Mesothelial cell of epicardium (in vitro differentiated cells): ENCODE data around the gene OR2T2. TPM values are rescaled to one million over a fixed set of nuclear protein-coding genes. Genes with fewer than 3 reads are reported as not detected.
"Not testable (repeated sequence)": the region's sequence is repeated elsewhere in the genome, so short reads cannot be mapped to it uniquely, and the experiment has no call there.

Source experiments
- DNase-seq, 2 experiments: peaks; one replicate each; pipeline ENCODE4 v3.0.0; 2021; ENCODE audit warnings: low spot score in 2 of 2; ENCODE audit not compliant: unreplicated experiment in 2 of 2
- H3K27ac Mint-ChIP-seq: 2 replicates; pipeline ENCODE4 v1.8.0; 2021; ENCODE audit warnings: mixed read lengths
- H3K27me3 Mint-ChIP-seq: 2 replicates; pipeline ENCODE4 v1.8.0; 2021; ENCODE audit warnings: low read depth, mixed read lengths
- H3K36me3 Mint-ChIP-seq: 2 replicates; pipeline ENCODE4 v1.8.0; 2021; ENCODE audit warnings: mixed read lengths
- H3K4me1 Mint-ChIP-seq: 2 replicates; pipeline ENCODE4 v1.8.0; 2021; ENCODE audit warnings: mixed read lengths
- H3K4me3 Mint-ChIP-seq: 2 replicates; pipeline ENCODE4 v1.8.0; 2021; ENCODE audit warnings: mild to moderate bottlenecking, moderate library complexity, mixed read lengths
- H3K9me3 Mint-ChIP-seq: 2 replicates; pipeline ENCODE4 v1.8.0; 2021; ENCODE audit warnings: mixed read lengths
- total RNA-seq: library from RNA; stranded (reverse); gene quantifications from 3 replicates; pipeline ENCODE4 v1.2.1, GENCODE V29; 2021
- TF ChIP-seq, protein P1 (sequence below): fragments of 200-600 bp; sonication (generic); IDR thresholded peaks from one replicate; pipeline ENCODE4 v1.5.0; 2021; ENCODE audit warnings: antibody characterized with exemption; ENCODE audit not compliant: unreplicated experiment

The OR2T2 gene
- total RNA-seq: not detected in 3 replicates

DNA sequence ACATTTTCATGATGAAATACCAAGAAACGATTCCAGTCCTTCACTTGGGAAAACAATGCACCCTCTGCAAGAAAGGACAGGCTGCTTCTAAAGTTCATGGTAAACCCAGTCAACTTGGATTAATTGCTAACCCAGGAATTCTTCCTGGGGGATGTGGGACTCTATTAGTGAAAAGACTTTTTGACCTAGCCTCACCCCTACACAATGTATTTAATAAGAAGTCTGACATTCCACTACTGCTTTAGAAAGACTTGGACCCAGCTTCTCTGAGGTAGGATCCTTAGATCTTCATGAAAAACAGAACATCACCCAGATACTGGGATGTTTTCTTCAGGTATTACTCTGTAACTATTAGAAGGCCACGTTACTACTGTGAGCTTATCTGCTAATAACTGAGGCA lies at the start of gene OR2T2:
OR2T2 (plus strand) TSS at position 239 of the 400 bp plus-strand sequence. CDS start 7,161 bp downstream, outside the sequence.
- not testable (repeated sequence) for H3K27ac Mint-ChIP-seq, DNase-seq, H3K4me3 Mint-ChIP-seq, H3K27me3 Mint-ChIP-seq, H3K36me3 Mint-ChIP-seq, H3K4me1 Mint-ChIP-seq
- peaks cover 46% of the 10 kb centered on the region for H3K9me3 Mint-ChIP-seq

GRCh38 chr1:248402748-248403147 lies 42.7 kb upstream of the OR2T2 start, which contains the start of gene OR2T1:
Gene OR2T1 (plus strand): TSS chr1:248403048. CDS start chr1:248406148, 3,100 bp downstream.
- DNase-seq: no peak
- Mint-ChIP-seq H3K9me3 (peaks cover 57% of the 10 kb centered on the region), H3K36me3 (peaks cover 4% of the 10 kb centered on the region), H3K4me1 (no peaks in the 10 kb centered on the region), H3K4me3 (no peak within 1 kb of the TSS), H3K27me3 (no peaks in the 10 kb centered on the region), H3K27ac (no peak within 1 kb of the TSS)
- TF ChIP-seq, protein P1, sequence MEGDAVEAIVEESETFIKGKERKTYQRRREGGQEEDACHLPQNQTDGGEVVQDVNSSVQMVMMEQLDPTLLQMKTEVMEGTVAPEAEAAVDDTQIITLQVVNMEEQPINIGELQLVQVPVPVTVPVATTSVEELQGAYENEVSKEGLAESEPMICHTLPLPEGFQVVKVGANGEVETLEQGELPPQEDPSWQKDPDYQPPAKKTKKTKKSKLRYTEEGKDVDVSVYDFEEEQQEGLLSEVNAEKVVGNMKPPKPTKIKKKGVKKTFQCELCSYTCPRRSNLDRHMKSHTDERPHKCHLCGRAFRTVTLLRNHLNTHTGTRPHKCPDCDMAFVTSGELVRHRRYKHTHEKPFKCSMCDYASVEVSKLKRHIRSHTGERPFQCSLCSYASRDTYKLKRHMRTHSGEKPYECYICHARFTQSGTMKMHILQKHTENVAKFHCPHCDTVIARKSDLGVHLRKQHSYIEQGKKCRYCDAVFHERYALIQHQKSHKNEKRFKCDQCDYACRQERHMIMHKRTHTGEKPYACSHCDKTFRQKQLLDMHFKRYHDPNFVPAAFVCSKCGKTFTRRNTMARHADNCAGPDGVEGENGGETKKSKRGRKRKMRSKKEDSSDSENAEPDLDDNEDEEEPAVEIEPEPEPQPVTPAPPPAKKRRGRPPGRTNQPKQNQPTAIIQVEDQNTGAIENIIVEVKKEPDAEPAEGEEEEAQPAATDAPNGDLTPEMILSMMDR: no peak

DNA sequence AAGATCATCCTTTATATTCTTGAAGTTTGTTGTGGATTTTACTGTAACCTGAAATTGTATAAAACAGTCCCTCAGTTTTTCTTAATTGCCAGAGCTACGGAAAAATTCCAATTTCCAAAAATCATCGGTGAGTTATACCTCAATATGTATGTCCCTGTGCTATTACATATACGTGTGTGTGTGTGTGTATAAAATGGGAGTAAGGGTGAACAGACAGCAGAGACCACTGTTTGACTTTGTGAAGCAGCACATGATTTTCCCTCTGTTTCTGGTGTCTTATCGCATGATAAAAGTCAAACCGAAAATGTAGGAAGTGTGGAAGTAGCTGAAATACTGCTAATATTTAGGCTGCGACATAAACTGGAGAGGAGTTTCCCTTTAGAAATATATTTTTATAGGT lies 41.4 kb upstream of the OR2T2 start:
- Mint-ChIP-seq H3K4me3 (no peak overlapping the region), H3K27ac (no peak overlapping the region), H3K9me3 (peaks cover 55% of the 10 kb centered on the region), H3K36me3 (peaks cover 4% of the 10 kb centered on the region), H3K27me3 (no peaks in the 10 kb centered on the region), H3K4me1 (no peaks in the 10 kb centered on the region)
- TF ChIP-seq, protein P1: no peak
- no peak for DNase-seq

DNA sequence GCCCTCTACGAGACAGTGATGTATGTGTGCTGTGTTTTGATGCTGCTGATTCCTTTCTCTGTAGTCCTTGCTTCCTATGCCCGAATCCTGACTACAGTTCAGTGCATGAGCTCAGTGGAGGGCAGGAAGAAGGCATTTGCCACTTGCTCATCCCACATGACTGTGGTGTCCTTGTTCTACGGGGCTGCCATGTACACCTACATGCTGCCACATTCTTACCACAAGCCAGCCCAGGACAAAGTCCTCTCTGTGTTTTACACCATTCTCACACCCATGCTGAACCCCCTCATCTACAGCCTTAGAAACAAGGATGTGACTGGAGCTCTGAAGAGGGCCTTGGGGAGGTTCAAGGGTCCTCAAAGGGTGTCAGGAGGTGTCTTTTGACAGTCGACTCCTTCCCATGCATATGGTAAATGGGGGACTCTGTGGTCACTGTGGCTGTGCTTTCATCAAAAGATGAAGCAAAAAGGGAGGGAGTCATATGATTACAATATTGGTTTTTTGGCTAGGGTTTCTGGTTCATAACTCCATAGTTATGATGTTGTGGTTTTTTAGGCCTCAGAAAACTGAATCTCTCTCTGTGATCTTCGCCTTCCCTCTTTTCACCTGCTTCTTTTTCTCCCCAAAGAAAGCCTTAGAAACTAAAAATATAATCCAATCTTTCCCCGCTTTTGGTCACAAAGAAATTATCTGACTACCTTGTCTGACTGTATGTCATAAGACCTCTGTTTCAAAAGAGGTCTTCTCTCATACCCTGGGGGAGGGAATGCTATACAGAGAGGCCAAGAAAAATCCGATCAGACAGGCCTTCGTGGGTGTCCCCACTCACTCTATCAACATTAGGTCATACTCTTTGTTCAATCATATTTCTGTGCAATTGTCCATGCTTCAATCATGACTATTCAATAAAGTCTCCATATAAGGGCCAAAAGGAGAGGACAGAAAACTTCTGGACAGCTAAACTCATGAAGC lies 38.4 kb upstream of the OR2T2 start:
- H3K4me1 Mint-ChIP-seq: no peaks in the 10 kb centered on the region

GRCh38 chr1:248416226-248416625 lies 29.2 kb upstream of the OR2T2 start:
- H3K4me3 Mint-ChIP-seq: no peak overlapping the region

More for the DNA sequence above, 38.4 kb upstream of the OR2T2 start:
- H3K27me3 Mint-ChIP-seq: no peaks in the 10 kb centered on the region
- no peak overlapping the region for H3K4me3 Mint-ChIP-seq
- H3K36me3 Mint-ChIP-seq: peaks cover 4% of the 10 kb centered on the region
- H3K27ac Mint-ChIP-seq: no peak overlapping the region
- peaks cover 61% of the 10 kb centered on the region for H3K9me3 Mint-ChIP-seq
- TF ChIP-seq, protein P1: no peak
- DNase-seq: no peak

More at GRCh38 chr1:248416226-248416625, 29.2 kb upstream of the OR2T2 start:
- DNase-seq: no peak
- Mint-ChIP-seq H3K4me1 (no peaks in the 10 kb centered on the region), H3K9me3 (peaks cover 70% of the 10 kb centered on the region), H3K27me3 (no peaks in the 10 kb centered on the region), H3K36me3 (no peaks in the 10 kb centered on the region), H3K27ac (no peak overlapping the region)
- TF ChIP-seq, protein P1: no peak
